A673 (cell line): ENCODE results near the gene TAF6L. TPM values are rescaled to one million over a fixed set of nuclear protein-coding genes. Genes with fewer than 3 reads are reported as not detected.

ENCODE experiments used
- BruUV-seq: library from RNA; stranded (reverse); fragments of 400-500 nt; replicated peaks from 2 replicates; lab custom pipeline; 2021; lab: Mats Ljungman, UMichigan
- CTCF ChIA-PET: fragments of 300-600 bp; sonication (Branson Sonifier 250); formaldehyde crosslinking; loops from one replicate; lab custom pipeline; 2022; ENCODE audit warnings: antibody characterized with exemption; lab: Charles Lee
- POLR2A ChIA-PET: fragments of 300-600 bp; sonication (Branson Sonifier 250); formaldehyde crosslinking; loops from one replicate; lab custom pipeline; 2022; ENCODE audit warnings: antibody characterized with exemption; ENCODE audit not compliant: low non-redundant PET; lab: Charles Lee
- DNase-seq: peaks from one replicate; pipeline ENCODE4 v3.0.0-alpha.2; 2015; ENCODE audit warnings: low spot score
- H3K27ac ChIP-seq: fragments of 200-600 bp; sonication (generic); 2 replicates; pipeline ENCODE4 v1.5.1; 2016; ENCODE audit warnings: mixed run types, low read depth, mild to moderate bottlenecking, mixed read lengths, antibody characterized with exemption, low read length; ENCODE audit not compliant: poor library complexity, severe bottlenecking
- H3K27me3 ChIP-seq: fragments of 200-600 bp; sonication (generic); replicated peaks from 2 replicates; pipeline ENCODE4 v1.6.1; 2017; ENCODE audit warnings: mixed run types, low read depth, mild to moderate bottlenecking, mixed read lengths, antibody characterized with exemption, low read length; ENCODE audit not compliant: insufficient read depth, poor library complexity
- H3K36me3 ChIP-seq: fragments of 200-600 bp; sonication (generic); 2 replicates; pipeline ENCODE4 v1.6.1; 2016; ENCODE audit warnings: mixed run types, mild to moderate bottlenecking, mixed read lengths, antibody characterized with exemption, low read length; ENCODE audit not compliant: insufficient read depth, poor library complexity, severe bottlenecking
- H3K4me1 ChIP-seq: fragments of 200-600 bp; sonication (generic); 2 replicates; pipeline ENCODE4 v1.6.1; 2017; ENCODE audit warnings: mixed run types, mild to moderate bottlenecking, mixed read lengths, antibody characterized with exemption, low read length; ENCODE audit not compliant: insufficient read depth, poor library complexity, severe bottlenecking
- H3K4me3 ChIP-seq: fragments of 200-600 bp; sonication (generic); 2 replicates; pipeline ENCODE4 v1.5.1; 2016; ENCODE audit warnings: low read depth, mixed run types, mild to moderate bottlenecking, mixed read lengths, low read length; ENCODE audit not compliant: poor library complexity, severe bottlenecking
- H3K9me3 ChIP-seq: fragments of 200-600 bp; sonication (generic); 2 replicates; pipeline ENCODE4 v1.6.1; 2016; ENCODE audit warnings: mixed run types, low read depth, mild to moderate bottlenecking, mixed read lengths, antibody characterized with exemption, low read length; ENCODE audit not compliant: poor library complexity, severe bottlenecking
- CTCF ChIP-seq: fragments of 300-800, 200-600 bp; sonication (generic); conservative IDR thresholded peaks from 2 replicates; pipeline ENCODE4 v1.5.1; 2017; ENCODE audit warnings: low read depth, mild to moderate bottlenecking, antibody characterized with exemption, low read length, moderate library complexity, mixed read lengths
- EZH2 ChIP-seq: fragments of 200-600 bp; sonication (generic); IDR thresholded peaks from 2 replicates; pipeline ENCODE4 v1.6.1; 2017; ENCODE audit warnings: borderline replicate concordance, low read depth, mild to moderate bottlenecking, mixed read lengths, antibody characterized with exemption, low read length; ENCODE audit not compliant: poor library complexity, severe bottlenecking
- intact Hi-C: fragments of 100-400 bp; cut with micrococcal nuclease; formaldehyde crosslinking; loops from one replicate; pipeline ENCODE4 v1.10.0; 2022; ENCODE audit not compliant: unreplicated experiment
- total RNA-seq: library from RNA; stranded (reverse); gene quantifications from 2 replicates; pipeline ENCODE4 v1.2.3, GENCODE V29; 2021

Gene TAF6L
- total RNA-seq, 1 experiment from 2014 or later = 70.9 TPM

- Histone ChIP-seq H3K27me3 (no peaks in the 10 kb centered on the region), H3K4me1 (peaks cover 7% of the 10 kb centered on the region), H3K9me3 (no peaks in the 10 kb centered on the region), H3K27ac (peak overlapping the region; percentile 91), H3K4me3 (peak overlapping the region; percentile 70), H3K36me3 (peaks cover 39% of the 10 kb centered on the region)
- CTCF ChIA-PET = interaction anchor here (0.6 kb wide), 1 partner anchor 1487 kb away, joined by 3 read pairs; no protein-coding TSS in a partner anchor
- intact Hi-C loops = loop anchor here (5.0 kb wide), 1 partner anchor 39 kb away; the partner anchor contains the start of gene TMEM223
- POLR2A ChIA-PET = interaction anchor here (0.8 to 1.6 kb wide), 3 partner anchors 10 to 104 kb away, joined by 3 to 26 read pairs (median 8); partner anchors contain the start of gene HNRNPUL2
- no TSS peak for BruUV-seq
- TF ChIP-seq EZH2 (no peak), CTCF (no peak)
- DNase-seq = peak; percentile 71
These were observed 59.8 kb downstream of the TAF6L start for GRCh38 chr11:62830904-62831519.

- POLR2A ChIA-PET = interaction anchor here (0.6 to 1.6 kb wide), 9 partner anchors 9 to 260 kb away, joined by 3 to 26 read pairs (median 6); partner anchors contain the start of genes HNRNPUL2 and ZBTB3
- Histone ChIP-seq H3K27ac (peak within 1 kb of the TSS; percentile 91), H3K4me1 (peaks cover 7% of the 10 kb centered on the region), H3K27me3 (no peaks in the 10 kb centered on the region), H3K9me3 (no peaks in the 10 kb centered on the region), H3K4me3 (peak within 1 kb of the TSS; percentile 70), H3K36me3 (peaks cover 46% of the 10 kb centered on the region)
- intact Hi-C loops = loop anchor here (5.0 kb wide), 1 partner anchor 39 kb away; the partner anchor contains the start of gene TMEM223
- CTCF ChIA-PET = interaction anchor here (0.5 to 1.2 kb wide), 6 partner anchors 24 to 88 kb away, joined by 3 to 7 read pairs (median 5); partner anchors contain the start of gene TAF6L
- peak; percentile 100 for DNase-seq
- TSS peak; percentile 46 for BruUV-seq
- no peak for TF ChIP-seq CTCF
These were observed 60.5 kb downstream of the TAF6L start, which contains the start of gene STX5 for GRCh38 chr11:62831520-62832335. Gene STX5, minus strand, starts transcription at chr11:62832051. Its CDS starts 808 bp downstream, at chr11:62831243.

GRCh38 chr11:62832336-62833234 is 61.4 kb downstream of the TAF6L start, which contains the start of gene TEX54:
Gene TEX54, minus strand, starts transcription at chr11:62832841.
- Histone ChIP-seq H3K9me3 (no peaks in the 10 kb centered on the region), H3K4me3 (peak within 1 kb of the TSS; percentile 70), H3K27me3 (no peaks in the 10 kb centered on the region), H3K4me1 (peaks cover 7% of the 10 kb centered on the region), H3K27ac (peak within 1 kb of the TSS; percentile 91), H3K36me3 (peaks cover 46% of the 10 kb centered on the region)
- TF ChIP-seq EZH2 (no peak), CTCF (no peak)
- ChIA-PET CTCF (interaction anchor here (0.5 to 1.2 kb wide), 5 partner anchors 24 to 89 kb away, joined by 3 to 7 read pairs (median 5); no protein-coding TSS in a partner anchor), POLR2A (interaction anchor here (0.6 to 1.6 kb wide), 4 partner anchors 9 to 261 kb away, joined by 3 to 26 read pairs (median 8); no protein-coding TSS in a partner anchor)
- TSS peak; percentile 83 for BruUV-seq
- intact Hi-C loops = loop anchor here (5.0 kb wide), 1 partner anchor 40 kb away; the partner anchor contains the start of gene TMEM223
- no peak for DNase-seq
